ENCODE results near the gene FERMT3. TPM values are rescaled to one million over a fixed set of nuclear protein-coding genes. Genes with fewer than 3 reads are reported as not detected.

Gene FERMT3
- total and polyA plus RNA-seq, 2 of the 13 experiments (the other 11 are each of a cell fraction or from before 2014, with no cell fraction given): 0.29 TPM; not detected in 1

GRCh38 chr11:64185693-64186491, 20.6 kb upstream of the FERMT3 start, which contains the start of gene STIP1 (continued):
- TF ChIP-seq PRDM15 (CRISPR knock-in tag; IDR thresholded peaks at IDR 0.05): 0 out of 2 replicates have a peak, but pooled peaks have one; percentile 80
- TF ChIP-seq ARID4A (CRISPR knock-in tag; IDR thresholded peaks at IDR 0.05; ENCODE audit: borderline replicate concordance): no peak; the same call in 1 of the 2 replicates
- 0 out of 2 replicates have a peak, but pooled peaks have one; percentile 10 for TF ChIP-seq ZMAT3 (CRISPR knock-in tag; conservative IDR thresholded peaks at IDR 0.05)
- TF ChIP-seq ZNF740 (CRISPR knock-in tag; IDR thresholded peaks at IDR 0.05): peak; percentile 48; the same call in 1 of the 2 replicates
- no peak; the same call in 1 of the 2 replicates for TF ChIP-seq ZNF580 (CRISPR knock-in tag; IDR thresholded peaks at IDR 0.05; ENCODE audit: borderline replicate concordance, low read depth)
- no peak for TF ChIP-seq PAF1 (CRISPR knock-in tag; IDR thresholded peaks at IDR 0.05)
- TF ChIP-seq KLF9 (CRISPR knock-in tag; IDR thresholded peaks at IDR 0.05; ENCODE audit: low read depth): no peak
- no peak for TF ChIP-seq ZXDC (CRISPR knock-in tag; IDR thresholded peaks at IDR 0.05)
- TF ChIP-seq KAT7 (CRISPR knock-in tag; IDR thresholded peaks at IDR 0.05; ENCODE audit: borderline replicate concordance): no peak; the same call in 1 of the 2 replicates
- TF ChIP-seq HNRNPK (IDR thresholded peaks at IDR 0.05; ENCODE audit: low read depth, low read length, poor library complexity, severe bottlenecking): no peak
- no peak for TF ChIP-seq ATF4 (CRISPR knock-in tag; IDR thresholded peaks at IDR 0.05)
- TF ChIP-seq ZNF691 (CRISPR knock-in tag; IDR thresholded peaks at IDR 0.05; ENCODE audit: borderline replicate concordance, low read depth): no peak
- TF ChIP-seq JDP2 (CRISPR knock-in tag; IDR thresholded peaks at IDR 0.05; ENCODE audit: borderline replicate concordance): no peak
- TF ChIP-seq ZNF713 (CRISPR knock-in tag; IDR thresholded peaks at IDR 0.05): no peak
